ENCODE data around the gene INSM1.

GRCh38 chr20:20321134-20321533, 46.8 kb upstream of the INSM1 start:
- TF ChIP-seq CTCF (IDR thresholded peaks at IDR 0.05; ENCODE audit: poor library complexity) (no peak), EZH2 (IDR thresholded peaks at IDR 0.05; ENCODE audit: borderline replicate concordance) (no peak), EZH2phosphoT487 (IDR thresholded peaks at IDR 0.05; ENCODE audit: low read depth, severe bottlenecking, unreplicated experiment) (no peak)

Measured in hepatocyte (in vitro differentiated cells).